OCI-LY1 (cell line): ENCODE measurements around the gene DTNB.

ENCODE experiments used
- H2AFZ ChIP-seq: fragments of 200-600 bp; sonication (generic), shearing (Covaris generic); 2 replicates; pipeline ENCODE4 v1.6.0; 2014; ENCODE audit warnings: antibody characterized with exemption, mild to moderate bottlenecking, low read length
- H3F3A ChIP-seq: fragments of 200-600 bp; sonication (generic), shearing (Covaris generic); 2 replicates; pipeline ENCODE4 v1.6.0; 2014; ENCODE audit warnings: mild to moderate bottlenecking, antibody characterized with exemption, low read length, moderate library complexity; ENCODE audit not compliant: insufficient read depth
- H3K27ac ChIP-seq: fragments of 200-600 bp; sonication (generic); 2 replicates; pipeline ENCODE4 v1.5.1; 2014; ENCODE audit warnings: low read length, mixed run types, mild to moderate bottlenecking, low read depth; ENCODE audit not compliant: poor library complexity, severe bottlenecking
- H3K27me3 ChIP-seq: fragments of 200-600 bp; sonication (generic); 2 replicates; pipeline ENCODE4 v1.6.0; 2014; ENCODE audit warnings: antibody characterized with exemption, mild to moderate bottlenecking, low read length, moderate library complexity; ENCODE audit not compliant: insufficient read depth
- H3K36me3 ChIP-seq: fragments of 200-600 bp; sonication (generic); 2 replicates; pipeline ENCODE4 v1.6.1; 2014; ENCODE audit warnings: mild to moderate bottlenecking, antibody characterized with exemption, low read length, moderate library complexity, mixed read lengths; ENCODE audit not compliant: insufficient read depth
- H3K4me1 ChIP-seq: fragments of 200-600 bp; sonication (generic); 2 replicates; pipeline ENCODE4 v1.5.1; 2014; ENCODE audit warnings: mild to moderate bottlenecking, low read length, moderate library complexity; ENCODE audit not compliant: insufficient read depth, severe bottlenecking
- H3K4me2 ChIP-seq: fragments of 200-600 bp; sonication (generic), shearing (Covaris generic); 2 replicates; pipeline ENCODE4 v1.6.1; 2014; ENCODE audit warnings: low read length
- H3K4me3 ChIP-seq: fragments of 200-600 bp; sonication (generic); 2 replicates; pipeline ENCODE4 v1.5.1; 2014; ENCODE audit warnings: low read length, low read depth, mild to moderate bottlenecking, mixed read lengths; ENCODE audit not compliant: poor library complexity, severe bottlenecking
- H3K79me2 ChIP-seq: fragments of 200-600 bp; shearing (Covaris generic); 2 replicates; pipeline ENCODE4 v1.6.1; 2016; ENCODE audit warnings: mixed run types, low read length, mixed read lengths; ENCODE audit not compliant: insufficient read depth
- H3K9ac ChIP-seq: fragments of 200-600 bp; sonication (generic), shearing (Covaris generic); 2 replicates; pipeline ENCODE4 v1.6.1; 2014; ENCODE audit warnings: mild to moderate bottlenecking, low read length, mixed read lengths
- H3K9me2 ChIP-seq: fragments of 200-600 bp; sonication (generic), shearing (Covaris generic); 2 replicates; pipeline ENCODE4 v1.6.1; 2014; ENCODE audit warnings: low read depth, mild to moderate bottlenecking, low read length, mixed read lengths
- H3K9me3 ChIP-seq: fragments of 200-600 bp; shearing (Covaris generic); 2 replicates; pipeline ENCODE4 v1.6.1; 2014; ENCODE audit warnings: low read length, mixed read lengths
- H4K20me1 ChIP-seq: fragments of 200-600 bp; sonication (generic), shearing (Covaris generic); 2 replicates; pipeline ENCODE4 v1.6.0; 2016; ENCODE audit warnings: mild to moderate bottlenecking, low read length; ENCODE audit not compliant: insufficient read depth
- EZH2 ChIP-seq: fragments of 200-600 bp; sonication (generic), shearing (Covaris generic); IDR thresholded peaks from 2 replicates; pipeline ENCODE4 v1.8.0; 2017; ENCODE audit warnings: borderline replicate concordance, mixed run types, mild to moderate bottlenecking, antibody characterized with exemption, low read length, moderate library complexity, mixed read lengths
- TF ChIP-seq, protein P1 (sequence below): fragments of 200-600 bp; sonication (generic), shearing (Covaris generic); IDR thresholded peaks from 2 replicates; pipeline ENCODE4 v1.5.1; 2017; ENCODE audit warnings: mild to moderate bottlenecking, antibody characterized with exemption, low read length, moderate library complexity, mixed read lengths

Gene DTNB

DNA sequence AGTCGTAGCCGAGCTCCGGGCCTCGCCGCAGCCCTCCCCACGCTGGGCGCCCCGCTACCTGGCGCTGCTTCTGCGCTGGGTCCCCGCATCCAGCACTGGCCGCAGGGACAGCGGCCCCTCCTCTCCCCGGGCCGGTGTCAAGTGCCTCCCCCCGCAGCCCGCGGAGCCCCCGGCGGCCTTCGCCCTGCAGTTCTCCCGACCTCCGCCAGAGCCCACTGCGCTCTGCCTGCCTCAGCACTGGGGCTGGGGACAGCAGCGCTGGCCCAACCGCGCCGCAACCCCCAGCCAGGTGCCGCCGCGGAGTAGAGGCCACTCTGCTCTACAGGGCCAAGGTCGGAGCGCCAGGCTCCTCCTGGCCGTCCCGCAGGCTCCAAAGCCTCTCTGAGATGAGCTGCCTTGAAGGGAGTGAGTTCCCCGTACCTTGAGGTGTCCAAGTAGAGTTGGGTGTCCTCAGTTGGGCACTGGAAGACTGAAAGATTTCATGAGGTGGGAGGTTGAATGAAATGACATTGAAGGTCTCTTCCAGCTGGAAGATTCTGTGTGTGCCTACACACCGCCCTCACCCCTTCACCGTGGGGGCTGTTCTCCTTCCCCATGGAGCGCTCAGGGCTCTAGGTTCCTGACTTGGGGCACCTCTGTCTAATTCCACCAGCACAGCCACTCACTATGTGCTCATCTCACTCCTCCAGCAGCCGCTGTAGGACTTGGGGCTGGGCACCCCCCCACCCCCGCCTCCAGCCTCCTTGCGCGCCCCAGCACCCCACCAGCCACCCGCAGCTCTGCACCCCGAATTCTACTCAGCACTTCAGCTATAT, 330.8 kb downstream of the DTNB start:
- Histone ChIP-seq H3K79me2 (no peaks in the 10 kb centered on the region), H3K9me3 (no peaks in the 10 kb centered on the region), H3K36me3 (no peaks in the 10 kb centered on the region), H3K27ac (no peak overlapping the region), H3K27me3 (no peaks in the 10 kb centered on the region), H3K4me2 (peak overlapping the region; percentile 75), H3K4me3 (peak overlapping the region; percentile 61), H3K4me1 (peaks cover 6% of the 10 kb centered on the region), H3K9ac (peak overlapping the region; percentile 41; the same call in 1 of the 2 replicates), H4K20me1 (no peaks in the 10 kb centered on the region), H3F3A (no peaks in the 10 kb centered on the region), H2AFZ (no peak overlapping the region), H3K9me2 (no peaks in the 10 kb centered on the region)
- TF ChIP-seq EZH2: no peak
- TF ChIP-seq, protein P1, sequence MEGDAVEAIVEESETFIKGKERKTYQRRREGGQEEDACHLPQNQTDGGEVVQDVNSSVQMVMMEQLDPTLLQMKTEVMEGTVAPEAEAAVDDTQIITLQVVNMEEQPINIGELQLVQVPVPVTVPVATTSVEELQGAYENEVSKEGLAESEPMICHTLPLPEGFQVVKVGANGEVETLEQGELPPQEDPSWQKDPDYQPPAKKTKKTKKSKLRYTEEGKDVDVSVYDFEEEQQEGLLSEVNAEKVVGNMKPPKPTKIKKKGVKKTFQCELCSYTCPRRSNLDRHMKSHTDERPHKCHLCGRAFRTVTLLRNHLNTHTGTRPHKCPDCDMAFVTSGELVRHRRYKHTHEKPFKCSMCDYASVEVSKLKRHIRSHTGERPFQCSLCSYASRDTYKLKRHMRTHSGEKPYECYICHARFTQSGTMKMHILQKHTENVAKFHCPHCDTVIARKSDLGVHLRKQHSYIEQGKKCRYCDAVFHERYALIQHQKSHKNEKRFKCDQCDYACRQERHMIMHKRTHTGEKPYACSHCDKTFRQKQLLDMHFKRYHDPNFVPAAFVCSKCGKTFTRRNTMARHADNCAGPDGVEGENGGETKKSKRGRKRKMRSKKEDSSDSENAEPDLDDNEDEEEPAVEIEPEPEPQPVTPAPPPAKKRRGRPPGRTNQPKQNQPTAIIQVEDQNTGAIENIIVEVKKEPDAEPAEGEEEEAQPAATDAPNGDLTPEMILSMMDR: peak; percentile 81

DNA sequence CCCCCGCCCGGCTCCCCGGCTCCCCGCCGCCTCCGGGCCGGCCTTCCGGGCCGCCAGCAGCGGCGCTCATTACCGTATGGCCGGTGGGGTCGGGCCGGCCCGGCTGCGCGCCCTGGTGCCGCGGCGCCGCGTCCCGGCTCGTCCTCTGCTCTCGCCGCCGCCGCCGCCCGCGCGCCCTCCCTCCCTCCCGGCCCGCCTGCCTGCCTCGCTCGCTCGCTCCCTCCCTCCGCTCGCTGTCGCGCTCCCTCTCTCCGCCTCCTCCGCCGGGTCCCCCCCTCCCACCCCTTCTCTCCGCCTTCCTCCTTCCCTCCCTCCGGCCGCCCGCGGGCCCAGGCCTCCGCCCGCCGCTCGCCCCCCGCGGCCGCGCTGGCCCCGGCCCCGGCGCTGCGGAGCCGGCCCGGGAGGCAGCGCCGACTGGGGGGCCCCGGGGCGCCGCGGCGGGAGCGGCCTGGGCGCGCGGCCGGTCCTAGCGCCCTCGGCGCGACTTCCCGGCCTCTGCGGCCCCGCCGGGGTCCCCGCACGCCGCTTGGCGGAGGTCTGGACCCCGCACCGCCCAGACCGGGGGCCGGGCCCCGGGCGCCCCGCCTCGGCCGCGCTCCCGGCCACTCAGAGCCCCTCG, 331.5 kb downstream of the DTNB start, which contains the start of gene DNMT3A:
Gene DNMT3A, minus strand, starts transcription at position 173 of the 619 bp plus-strand sequence. CDS start 27,941 bp downstream, outside the sequence.
- Histone ChIP-seq H3K9me3 (no peaks in the 10 kb centered on the region), H3K4me3 (peak within 1 kb of the TSS; percentile 61), H3K9ac (peak within 1 kb of the TSS; percentile 41; the same call in 1 of the 2 replicates), H3K4me1 (peaks cover 6% of the 10 kb centered on the region), H4K20me1 (no peaks in the 10 kb centered on the region), H3K9me2 (no peaks in the 10 kb centered on the region), H3K79me2 (no peaks in the 10 kb centered on the region), H3K27ac (no peak within 1 kb of the TSS), H3F3A (no peaks in the 10 kb centered on the region), H3K27me3 (peaks cover under 1% of the 10 kb centered on the region; the same call in 1 of the 2 replicates), H2AFZ (no peak within 1 kb of the TSS), H3K36me3 (no peaks in the 10 kb centered on the region), H3K4me2 (peak within 1 kb of the TSS; percentile 75)
- no peak for TF ChIP-seq EZH2
- TF ChIP-seq, protein P1: no peak

DNA sequence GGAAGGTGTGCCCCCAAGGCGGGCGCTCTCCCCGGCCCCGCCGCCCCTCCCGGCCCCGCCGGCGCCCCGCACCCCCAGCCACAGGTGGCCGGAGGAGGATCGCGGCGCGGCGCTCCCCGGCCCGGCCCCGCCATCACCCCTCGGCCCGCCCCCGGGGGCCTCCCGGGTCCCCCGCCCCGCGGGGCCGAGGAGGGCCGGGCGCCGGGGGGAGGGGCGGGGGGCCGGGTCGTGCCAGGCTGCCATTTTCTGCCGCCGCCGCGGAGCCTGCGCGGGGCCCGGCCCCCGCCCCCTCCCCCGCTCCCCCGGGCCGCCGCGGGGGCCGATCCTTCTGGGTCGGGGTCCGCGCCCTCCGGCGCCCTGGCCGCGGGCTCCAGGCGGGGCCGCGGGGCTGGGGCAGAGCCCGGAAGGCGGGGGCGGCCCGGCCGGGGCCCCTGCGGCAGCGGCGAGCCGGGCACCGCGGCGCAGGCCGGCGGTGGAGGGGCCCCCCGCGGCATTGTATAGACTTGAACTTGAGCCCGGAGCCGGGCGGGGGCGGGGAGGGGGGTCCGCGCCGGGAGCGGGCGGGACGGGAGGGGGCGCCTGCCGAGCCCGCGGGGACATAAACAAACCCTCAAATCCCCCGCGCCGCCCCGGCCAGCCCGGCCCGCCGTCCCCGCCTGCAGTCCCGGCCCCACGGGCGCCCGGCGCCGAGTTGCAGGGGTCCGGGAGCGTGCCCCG, 332.2 kb downstream of the DTNB start:
- no peak overlapping the region for H3K4me2 ChIP-seq
- TF ChIP-seq, protein P1: no peak
- no peak for TF ChIP-seq EZH2
- no peak overlapping the region for H3K9ac ChIP-seq
- H3K36me3 ChIP-seq: no peaks in the 10 kb centered on the region
- no peaks in the 10 kb centered on the region for H3K9me2 ChIP-seq
- H2AFZ ChIP-seq: no peak overlapping the region
- no peaks in the 10 kb centered on the region for H3F3A ChIP-seq
- peak overlapping the region; percentile 46 for H3K4me3 ChIP-seq
- H3K27ac ChIP-seq: no peak overlapping the region
- no peaks in the 10 kb centered on the region for H4K20me1 ChIP-seq
- H3K4me1 ChIP-seq: peaks cover 6% of the 10 kb centered on the region
- no peaks in the 10 kb centered on the region for H3K9me3 ChIP-seq
- peaks cover 4% of the 10 kb centered on the region; the same call in 1 of the 2 replicates for H3K27me3 ChIP-seq
- H3K79me2 ChIP-seq: no peaks in the 10 kb centered on the region
